Memory B cell (primary cell): ENCODE results near the gene PANK4.
A peak's percentile ranks its signal among the peaks of the same experiment; 100 is the strongest.
"Not testable (repeated sequence)": the region's sequence is repeated elsewhere in the genome, so short reads cannot be mapped to it uniquely, and the experiment has no call there.

Source experiments
- ATAC-seq: fragments of 150-1000 bp; cut with Tn5 transposase; 2 replicates; pipeline ENCODE4 v1.10.0; 2021; ENCODE audit warnings: low read depth, mild to moderate bottlenecking, moderate library complexity
- DNase-seq, 2 donors: peaks; one replicate each; pipeline ENCODE4 v3.0.0; 2022; ENCODE audit warnings: low spot score in 2 of 2
- H3K27ac Mint-ChIP-seq: one replicate; pipeline ENCODE4 v1.8.0; 2022; ENCODE audit warnings: mild to moderate bottlenecking, moderate library complexity, mixed read lengths
- H3K27me3 Mint-ChIP-seq: one replicate; pipeline ENCODE4 v1.8.0; 2022; ENCODE audit warnings: mixed read lengths
- H3K36me3 Mint-ChIP-seq: one replicate; pipeline ENCODE4 v1.8.0; 2022; ENCODE audit warnings: mild to moderate bottlenecking, mixed read lengths
- H3K4me1 Mint-ChIP-seq: one replicate; pipeline ENCODE4 v1.8.0; 2022; ENCODE audit warnings: mixed read lengths
- H3K4me3 Mint-ChIP-seq: one replicate; pipeline ENCODE4 v1.8.0; 2022; ENCODE audit warnings: mild to moderate bottlenecking, moderate library complexity, mixed read lengths
- H3K9me3 Mint-ChIP-seq: one replicate; pipeline ENCODE4 v1.8.0; 2022; ENCODE audit warnings: mixed read lengths

The PANK4 gene

GRCh38 chr1:2525920-2526823, at the start of gene PANK4:
PANK4 (minus strand) TSS chr1:2526596; CDS start chr1:2526587, 9 bp downstream.
- ATAC-seq (peak; percentile 89), DNase-seq (peak; percentile 84 to 90)
- peak within 1 kb of the TSS; percentile 100 for H3K4me3 Mint-ChIP-seq
- H3K27ac Mint-ChIP-seq, result peak within 1 kb of the TSS; percentile 92
- H3K9me3 Mint-ChIP-seq, result no peaks in the 10 kb centered on the region
- H3K4me1 Mint-ChIP-seq, result peaks cover 30% of the 10 kb centered on the region
- peaks cover 5% of the 10 kb centered on the region for H3K27me3 Mint-ChIP-seq
- peaks cover 3% of the 10 kb centered on the region for H3K36me3 Mint-ChIP-seq

- peaks cover 28% of the 10 kb centered on the region for H3K4me1 Mint-ChIP-seq
- no peak overlapping the region for H3K27ac Mint-ChIP-seq
- peaks cover 14% of the 10 kb centered on the region for H3K9me3 Mint-ChIP-seq
- ATAC-seq (no peak), DNase-seq (no peak)
- H3K4me3 Mint-ChIP-seq, result no peak overlapping the region
- peaks cover 11% of the 10 kb centered on the region for H3K36me3 Mint-ChIP-seq
- H3K27me3 Mint-ChIP-seq, result no peaks in the 10 kb centered on the region
These were observed 48.0 kb upstream of the PANK4 start for GRCh38 chr1:2574350-2574749.

- H3K27ac Mint-ChIP-seq, result peak overlapping the region; percentile 51
- ATAC-seq, result no peak
These were observed 47.0 kb upstream of the PANK4 start for GRCh38 chr1:2573250-2573920.

GRCh38 chr1:2571348-2571747, 45.0 kb upstream of the PANK4 start:
- no peaks in the 10 kb centered on the region for H3K27me3 Mint-ChIP-seq
- H3K4me3 Mint-ChIP-seq, result no peak overlapping the region
- H3K27ac Mint-ChIP-seq, result no peak overlapping the region
- peaks cover 14% of the 10 kb centered on the region for H3K9me3 Mint-ChIP-seq
- no peak for ATAC-seq
- peaks cover 7% of the 10 kb centered on the region for H3K36me3 Mint-ChIP-seq
- peaks cover 20% of the 10 kb centered on the region for H3K4me1 Mint-ChIP-seq
- DNase-seq, result no peak

More at GRCh38 chr1:2573250-2573920, 47.0 kb upstream of the PANK4 start:
- DNase-seq, result no peak
- Mint-ChIP-seq H3K9me3 (peaks cover 14% of the 10 kb centered on the region), H3K27me3 (no peaks in the 10 kb centered on the region), H3K36me3 (peaks cover 7% of the 10 kb centered on the region), H3K4me1 (peaks cover 22% of the 10 kb centered on the region), H3K4me3 (no peak overlapping the region)

GRCh38 chr1:2570332-2570731, 43.9 kb upstream of the PANK4 start:
- DNase-seq, result no peak
- no peak for ATAC-seq
- Mint-ChIP-seq H3K4me1 (peaks cover 13% of the 10 kb centered on the region), H3K27ac (no peak overlapping the region), H3K9me3 (peaks cover 14% of the 10 kb centered on the region), H3K27me3 (no peaks in the 10 kb centered on the region), H3K36me3 (peaks cover 7% of the 10 kb centered on the region), H3K4me3 (no peak overlapping the region)

GRCh38 chr1:2569703-2570102, 43.3 kb upstream of the PANK4 start:
- not testable (repeated sequence) for DNase-seq, H3K36me3 Mint-ChIP-seq, H3K27ac Mint-ChIP-seq, ATAC-seq, H3K4me3 Mint-ChIP-seq, H3K27me3 Mint-ChIP-seq
- Mint-ChIP-seq H3K9me3 (peaks cover 14% of the 10 kb centered on the region), H3K4me1 (peaks cover 19% of the 10 kb centered on the region)

GRCh38 chr1:2569060-2569459, 42.7 kb upstream of the PANK4 start:
- no peak for DNase-seq

GRCh38 chr1:2568187-2568816, 41.9 kb upstream of the PANK4 start:
- not testable (repeated sequence) for H3K9me3 Mint-ChIP-seq, H3K27me3 Mint-ChIP-seq, H3K27ac Mint-ChIP-seq, DNase-seq, H3K4me3 Mint-ChIP-seq, H3K36me3 Mint-ChIP-seq
- H3K4me1 Mint-ChIP-seq, result peaks cover 12% of the 10 kb centered on the region
- ATAC-seq, result peak; percentile 32

More at GRCh38 chr1:2569060-2569459, 42.7 kb upstream of the PANK4 start:
- no peak for ATAC-seq
- H3K9me3 Mint-ChIP-seq, result peaks cover 12% of the 10 kb centered on the region
- H3K27me3 Mint-ChIP-seq, result no peaks in the 10 kb centered on the region
- no peak overlapping the region for H3K27ac Mint-ChIP-seq
- H3K4me1 Mint-ChIP-seq, result peaks cover 17% of the 10 kb centered on the region
- H3K36me3 Mint-ChIP-seq, result peaks cover 7% of the 10 kb centered on the region
- no peak overlapping the region for H3K4me3 Mint-ChIP-seq

- ATAC-seq, result no peak
- peaks cover 2% of the 10 kb centered on the region for H3K36me3 Mint-ChIP-seq
- H3K4me3 Mint-ChIP-seq, result no peak overlapping the region
- no peaks in the 10 kb centered on the region for H3K27me3 Mint-ChIP-seq
- DNase-seq, result no peak
- no peak overlapping the region for H3K27ac Mint-ChIP-seq
- peaks cover 9% of the 10 kb centered on the region for H3K4me1 Mint-ChIP-seq
- H3K9me3 Mint-ChIP-seq, result no peaks in the 10 kb centered on the region
These were observed 40.8 kb upstream of the PANK4 start for GRCh38 chr1:2567083-2567679.

- H3K4me3 Mint-ChIP-seq, result no peak overlapping the region
- peak overlapping the region; percentile 62 for H3K27ac Mint-ChIP-seq
- ATAC-seq, result no peak
These were observed 40.0 kb upstream of the PANK4 start for GRCh38 chr1:2566101-2567045.

GRCh38 chr1:2564815-2565374, 38.5 kb upstream of the PANK4 start:
- no peaks in the 10 kb centered on the region for H3K27me3 Mint-ChIP-seq
- DNase-seq (no peak), ATAC-seq (no peak)
- peaks cover 14% of the 10 kb centered on the region for H3K4me1 Mint-ChIP-seq
- H3K4me3 Mint-ChIP-seq, result no peak overlapping the region
- peak overlapping the region; percentile 67 for H3K27ac Mint-ChIP-seq
- H3K36me3 Mint-ChIP-seq, result peaks cover 8% of the 10 kb centered on the region
- H3K9me3 Mint-ChIP-seq, result no peaks in the 10 kb centered on the region

More at GRCh38 chr1:2566101-2567045, 40.0 kb upstream of the PANK4 start:
- Mint-ChIP-seq H3K27me3 (no peaks in the 10 kb centered on the region), H3K4me1 (peaks cover 11% of the 10 kb centered on the region), H3K36me3 (peaks cover 5% of the 10 kb centered on the region), H3K9me3 (no peaks in the 10 kb centered on the region)
- DNase-seq, result no peak

- no peaks in the 10 kb centered on the region for H3K27me3 Mint-ChIP-seq
- H3K36me3 Mint-ChIP-seq, result peaks cover 8% of the 10 kb centered on the region
- no peaks in the 10 kb centered on the region for H3K9me3 Mint-ChIP-seq
- peaks cover 14% of the 10 kb centered on the region for H3K4me1 Mint-ChIP-seq
- no peak for ATAC-seq
- DNase-seq, result no peak
- H3K27ac Mint-ChIP-seq, result no peak overlapping the region
- no peak overlapping the region for H3K4me3 Mint-ChIP-seq
These were observed 37.8 kb upstream of the PANK4 start for GRCh38 chr1:2564006-2564814.
